ENCODE measurements around the gene SYP. TPM values are rescaled to one million over a fixed set of nuclear protein-coding genes. Genes with fewer than 3 reads are reported as not detected.
A peak's percentile ranks its signal among the peaks of the same experiment; 100 is the strongest.

Gene SYP
- total and polyA plus RNA-seq, 9 of the 15 experiments (the other 6 are each of a cell fraction or from before 2014, with no cell fraction given): 0.48 to 5.1 (median 2.6) TPM

GRCh38 chrX:49155900-49156837 lies 43.8 kb downstream of the SYP start (continued):
- no peak for TF ChIP-seq PHF21A (IDR thresholded peaks at IDR 0.05; ENCODE audit: borderline replicate concordance, low read depth)
- peak; percentile 91 for TF ChIP-seq SMAD4 (CRISPR knock-in tag; conservative IDR thresholded peaks at IDR 0.05)
- TF ChIP-seq ARID4B (CRISPR knock-in tag; IDR thresholded peaks at IDR 0.05): peak; percentile 53; the same call in 1 of the 2 replicates
- TF ChIP-seq PML (IDR thresholded peaks at IDR 0.05; ENCODE audit: low read length): 0 out of 2 replicates have a peak, but pooled peaks have one; percentile 18
- 0 out of 2 replicates have a peak, but pooled peaks have one; percentile 25 for TF ChIP-seq ZBTB2 (IDR thresholded peaks at IDR 0.05)
- TF ChIP-seq FOXJ2 (tag; IDR thresholded peaks at IDR 0.05): 0 out of 2 replicates have a peak, but pooled peaks have one; percentile 24
- TF ChIP-seq NR0B1 (IDR thresholded peaks at IDR 0.05; ENCODE audit: partially characterized antibody): no peak
- TF ChIP-seq ZNF224 (CRISPR knock-in tag; IDR thresholded peaks at IDR 0.05): peak; percentile 86; the same call in 1 of the 2 replicates
- no peak for TF ChIP-seq DNMT1 (IDR thresholded peaks at IDR 0.05)
- TF ChIP-seq CTCFL (IDR thresholded peaks at IDR 0.05; ENCODE audit: borderline replicate concordance, insufficient read depth, low read depth, low read length, poor library complexity, severe bottlenecking): peak; percentile 97
- no peak for TF ChIP-seq PTRF (tag; IDR thresholded peaks at IDR 0.05)
- TF ChIP-seq ZNF589 (CRISPR knock-in tag; IDR thresholded peaks at IDR 0.05; ENCODE audit: low read depth): peak; percentile 69; the same call in 1 of the 2 replicates
- TF ChIP-seq SPI1 (IDR thresholded peaks at IDR 0.05; ENCODE audit: borderline replicate concordance, low read depth, low read length): 0 out of 2 replicates have a peak, but pooled peaks have one; percentile 11
- peak; percentile 72; the same call in 1 of the 2 replicates for TF ChIP-seq HNRNPL (IDR thresholded peaks at IDR 0.05; ENCODE audit: low read depth, low read length)
- no peak for TF ChIP-seq ZNF57 (CRISPR knock-in tag; IDR thresholded peaks at IDR 0.05)
- peak; percentile 78; the same call in 1 of the 2 replicates for TF ChIP-seq ZNF431 (CRISPR knock-in tag; IDR thresholded peaks at IDR 0.05)
- TF ChIP-seq TEAD1 (CRISPR knock-in tag; IDR thresholded peaks at IDR 0.05): peak in 1 of 2 experiments; percentile 65; a peak in 1 of 4 replicates
